Heart left ventricle (tissue), 13 donors: ENCODE measurements around the gene STRADA.

Experiments
- POLR2A ChIP-seq, 2 donors: fragments of 450-650 bp; IDR thresholded peaks; one replicate each; pipeline ENCODE4 v1.6.1; 2017; ENCODE audit warnings: antibody characterized with exemption in 2 of 2, mild to moderate bottlenecking in 2 of 2, moderate library complexity in 2 of 2
- TF ChIP-seq, protein P1 (sequence below), 12 donors: fragments of 200-600 bp; sonication (generic) in 4 of 12; IDR thresholded peaks; one replicate each; pipeline versions ENCODE4 v1.5.0 to v1.8.0; 2018 to 2022; ENCODE audit warnings: antibody characterized with exemption in 12 of 12, mild to moderate bottlenecking in 5 of 12
- donor health status: ischemic (EF 13 %, LVEDD 7.1; RV severe dilation, severe dysfunction).
- donor health status: DM: no; HTN: yes; CAD: no.
- donor health status: DM: no; HTN: no; CAD: no.
- donor health status: ischemic (EF 25% LVEDD 6.9; RV normal size, moderate dysfunction).
- donor health status: ischemic (EF 25% LVEDD 5.7; RV mildly dilated, moderate dysfunction).
- donor health status: ischemic (EF 35%, LVEDD 5.7; RV mildly dilated, moderate dysfunction).
- donor health status: nonischemic (EF 11% LVEDD 7.7; RV severe dilation, severe dysfunction).
- donor health status: DM: yes; HTN: yes; CAD: no.
- donor health status: PGD.
- donor health status: ischemic (EF 29% LVEDD 5.4; RV normal size, mild dysfunction).
- donor health status: nonischemic (EF 23%, LVEDD 6.1; RV moderate dilation, normal function).

DNA sequence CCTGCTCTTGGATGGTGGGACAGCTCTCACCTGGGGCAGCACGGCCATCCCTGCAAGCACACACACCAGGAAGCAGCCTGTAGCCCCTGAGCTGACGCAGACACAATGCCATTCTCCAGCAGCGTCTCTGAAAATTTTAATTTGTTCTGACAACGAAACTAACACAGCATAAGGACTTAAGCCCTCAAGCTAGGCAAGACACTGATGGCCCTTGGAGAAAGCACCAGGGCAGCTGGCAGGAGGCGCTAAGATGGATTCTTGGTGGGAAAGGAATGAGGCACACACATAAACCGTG lies 38.9 kb downstream of the STRADA start:
- TF ChIP-seq, protein P1, sequence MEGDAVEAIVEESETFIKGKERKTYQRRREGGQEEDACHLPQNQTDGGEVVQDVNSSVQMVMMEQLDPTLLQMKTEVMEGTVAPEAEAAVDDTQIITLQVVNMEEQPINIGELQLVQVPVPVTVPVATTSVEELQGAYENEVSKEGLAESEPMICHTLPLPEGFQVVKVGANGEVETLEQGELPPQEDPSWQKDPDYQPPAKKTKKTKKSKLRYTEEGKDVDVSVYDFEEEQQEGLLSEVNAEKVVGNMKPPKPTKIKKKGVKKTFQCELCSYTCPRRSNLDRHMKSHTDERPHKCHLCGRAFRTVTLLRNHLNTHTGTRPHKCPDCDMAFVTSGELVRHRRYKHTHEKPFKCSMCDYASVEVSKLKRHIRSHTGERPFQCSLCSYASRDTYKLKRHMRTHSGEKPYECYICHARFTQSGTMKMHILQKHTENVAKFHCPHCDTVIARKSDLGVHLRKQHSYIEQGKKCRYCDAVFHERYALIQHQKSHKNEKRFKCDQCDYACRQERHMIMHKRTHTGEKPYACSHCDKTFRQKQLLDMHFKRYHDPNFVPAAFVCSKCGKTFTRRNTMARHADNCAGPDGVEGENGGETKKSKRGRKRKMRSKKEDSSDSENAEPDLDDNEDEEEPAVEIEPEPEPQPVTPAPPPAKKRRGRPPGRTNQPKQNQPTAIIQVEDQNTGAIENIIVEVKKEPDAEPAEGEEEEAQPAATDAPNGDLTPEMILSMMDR (IDR thresholded peaks at IDR 0.05), result no peak
- no peak for TF ChIP-seq POLR2A (IDR thresholded peaks at IDR 0.05)
